MM.1S (cell line): ENCODE measurements around the gene SLC31A1.

ENCODE experiments used
- EZH2 ChIP-seq: fragments of 300-600 bp; sonication (generic); optimal IDR thresholded peaks from 2 replicates; pipeline ENCODE3; 2017; ENCODE audit warnings: low read depth, mild to moderate bottlenecking, antibody characterized with exemption, low read length, mixed read lengths
- TF ChIP-seq, protein P1 (sequence below): fragments of 300-600 bp; sonication (generic); IDR thresholded peaks from 2 replicates; pipeline ENCODE4 v1.5.1; 2016; ENCODE audit warnings: antibody characterized with exemption, low read length, mixed read lengths

GRCh38 chr9:113309204-113309813, 88.0 kb downstream of the SLC31A1 start:
- TF ChIP-seq EZH2 = no peak
- TF ChIP-seq, protein P1, sequence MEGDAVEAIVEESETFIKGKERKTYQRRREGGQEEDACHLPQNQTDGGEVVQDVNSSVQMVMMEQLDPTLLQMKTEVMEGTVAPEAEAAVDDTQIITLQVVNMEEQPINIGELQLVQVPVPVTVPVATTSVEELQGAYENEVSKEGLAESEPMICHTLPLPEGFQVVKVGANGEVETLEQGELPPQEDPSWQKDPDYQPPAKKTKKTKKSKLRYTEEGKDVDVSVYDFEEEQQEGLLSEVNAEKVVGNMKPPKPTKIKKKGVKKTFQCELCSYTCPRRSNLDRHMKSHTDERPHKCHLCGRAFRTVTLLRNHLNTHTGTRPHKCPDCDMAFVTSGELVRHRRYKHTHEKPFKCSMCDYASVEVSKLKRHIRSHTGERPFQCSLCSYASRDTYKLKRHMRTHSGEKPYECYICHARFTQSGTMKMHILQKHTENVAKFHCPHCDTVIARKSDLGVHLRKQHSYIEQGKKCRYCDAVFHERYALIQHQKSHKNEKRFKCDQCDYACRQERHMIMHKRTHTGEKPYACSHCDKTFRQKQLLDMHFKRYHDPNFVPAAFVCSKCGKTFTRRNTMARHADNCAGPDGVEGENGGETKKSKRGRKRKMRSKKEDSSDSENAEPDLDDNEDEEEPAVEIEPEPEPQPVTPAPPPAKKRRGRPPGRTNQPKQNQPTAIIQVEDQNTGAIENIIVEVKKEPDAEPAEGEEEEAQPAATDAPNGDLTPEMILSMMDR = peak; percentile 67
